GM21737 (cell line): Measurements from ENCODE around the gene CAB39L.

Experiments used
- ATAC-seq: cut with Tn5 transposase; IDR thresholded peaks from one replicate; pipeline ENCODE4 v1.9.1; 2021; ENCODE audit warnings: mild to moderate bottlenecking, moderate library complexity; ENCODE audit not compliant: unreplicated experiment

Gene CAB39L

GRCh38 chr13:49443357-49443703, 534 bp downstream of the CAB39L start:
- ATAC-seq = no peak

GRCh38 chr13:49441846-49442245, 2.0 kb downstream of the CAB39L start:
- ATAC-seq = no peak

GRCh38 chr13:49441312-49441711, 2.6 kb downstream of the CAB39L start:
- no peak for ATAC-seq

- ATAC-seq = no peak
Observed at GRCh38 chr13:49439609-49440008, 4.3 kb downstream of the CAB39L start.

- no peak for ATAC-seq
Observed at GRCh38 chr13:49437705-49438104, 6.2 kb downstream of the CAB39L start.

GRCh38 chr13:49436890-49437289, 7.0 kb downstream of the CAB39L start:
- ATAC-seq = no peak

- ATAC-seq = no peak
Observed at GRCh38 chr13:49435992-49436391, 7.9 kb downstream of the CAB39L start.

GRCh38 chr13:49429121-49429520, 14.7 kb downstream of the CAB39L start:
- ATAC-seq = no peak

- ATAC-seq = no peak
Observed at GRCh38 chr13:49428041-49428763, 15.7 kb downstream of the CAB39L start.

GRCh38 chr13:49424011-49424560, 19.8 kb downstream of the CAB39L start:
- ATAC-seq = no peak

- ATAC-seq = no peak
Observed at GRCh38 chr13:49421391-49421790, 22.5 kb downstream of the CAB39L start.

GRCh38 chr13:49419276-49419675, 24.6 kb downstream of the CAB39L start:
- no peak for ATAC-seq

GRCh38 chr13:49418206-49418605, 25.7 kb downstream of the CAB39L start:
- no peak for ATAC-seq

- ATAC-seq = no peak
Observed at GRCh38 chr13:49417161-49417560, 26.7 kb downstream of the CAB39L start.

GRCh38 chr13:49412749-49413148, 31.1 kb downstream of the CAB39L start:
- ATAC-seq = no peak

GRCh38 chr13:49411353-49411752, 32.5 kb downstream of the CAB39L start:
- ATAC-seq = no peak

- no peak for ATAC-seq
Observed at GRCh38 chr13:49410477-49410876, 33.4 kb downstream of the CAB39L start.

GRCh38 chr13:49410006-49410405, 33.9 kb downstream of the CAB39L start:
- no peak for ATAC-seq

- no peak for ATAC-seq
Observed at GRCh38 chr13:49409008-49409407, 34.9 kb downstream of the CAB39L start.

- ATAC-seq = no peak
Observed at GRCh38 chr13:49407936-49408335, 35.9 kb downstream of the CAB39L start.

- no peak for ATAC-seq
Observed at GRCh38 chr13:49407068-49407467, 36.8 kb downstream of the CAB39L start.

- no peak for ATAC-seq
Observed at GRCh38 chr13:49404703-49405020, 39.2 kb downstream of the CAB39L start.
